Choroid plexus epithelial cell (primary cell): ENCODE data around the gene PUS1.

ENCODE experiments used
- DNase-seq: peaks from one replicate; pipeline ENCODE4 v3.0.0-alpha.2; 2010; ENCODE audit warnings: low read depth
- H3K4me3 ChIP-seq: 2 replicates; pipeline ENCODE4 v1.5.1; 2011; ENCODE audit warnings: low read depth, mild to moderate bottlenecking, control low read depth, low read length, moderate library complexity
- CTCF ChIP-seq: conservative IDR thresholded peaks from 2 replicates; pipeline ENCODE4 v1.5.1; 2011; ENCODE audit warnings: low read depth, mild to moderate bottlenecking, control low read depth, inconsistent platforms, low read length, moderate library complexity

The PUS1 gene

GRCh38 chr12:131994589-131994988, 65.5 kb downstream of the PUS1 start:
- no peak for TF ChIP-seq CTCF
- DNase-seq: no peak

More at GRCh38 chr12:131994589-131994988, 65.5 kb downstream of the PUS1 start:
- H3K4me3 ChIP-seq: no peak overlapping the region
